Panc1 (cell line): ENCODE data around the gene CCDC61. TPM values are rescaled to one million over a fixed set of nuclear protein-coding genes. Genes with fewer than 3 reads are reported as not detected.

ENCODE experiments used
- ATAC-seq: fragments of 200-7000 bp; cut with Tn5 transposase; 2 replicates; pipeline ENCODE4 v1.9.1; 2020; ENCODE audit warnings: mild to moderate bottlenecking, moderate library complexity
- BruUV-seq: library from RNA; stranded (reverse); fragments of 400-500 nt; replicated peaks from 2 replicates; lab custom pipeline; 2021; lab: Mats Ljungman, UMichigan
- CTCF ChIA-PET: fragments of 300-600 bp; sonication (Branson Sonifier 250); formaldehyde crosslinking; loops from one replicate; lab custom pipeline; 2022; ENCODE audit warnings: antibody characterized with exemption; lab: Charles Lee
- POLR2A ChIA-PET: fragments of 300-600 bp; sonication (Branson Sonifier 250); formaldehyde crosslinking; loops from one replicate; lab custom pipeline; 2022; ENCODE audit warnings: antibody characterized with exemption; lab: Charles Lee
- DNase-seq: peaks from one replicate; pipeline ENCODE4 v3.0.0-alpha.2; 2010; ENCODE audit warnings: low read depth, low spot score
- H3K27ac ChIP-seq: 2 replicates; pipeline ENCODE4 v1.5.1; 2011; ENCODE audit warnings: mild to moderate bottlenecking, low read length, inconsistent platforms
- H3K27me3 ChIP-seq: fragments of 200-500 bp; sonication (Bioruptor generic); 2 replicates; pipeline ENCODE4 v1.6.0; 2014; ENCODE audit warnings: low read length, inconsistent platforms; ENCODE audit not compliant: control insufficient read depth, insufficient read depth
- H3K36me3 ChIP-seq: fragments of 200-500 bp; sonication (Bioruptor generic); 2 replicates; pipeline ENCODE4 v1.5.1; 2014; ENCODE audit warnings: inconsistent platforms, mild to moderate bottlenecking, low read length, moderate library complexity; ENCODE audit not compliant: control insufficient read depth, insufficient read depth
- H3K4me1 ChIP-seq: 2 replicates; pipeline ENCODE4 v1.5.1; 2011; ENCODE audit warnings: inconsistent platforms, mild to moderate bottlenecking, low read length, moderate library complexity; ENCODE audit not compliant: control insufficient read depth, insufficient read depth
- H3K4me3 ChIP-seq, 2 experiments: 2 replicates each; pipeline ENCODE4 v1.5.1; 2011 to 2012; ENCODE audit warnings: low read depth in 2 of 2, low read length in 2 of 2, mild to moderate bottlenecking in 2 of 2, inconsistent platforms in 1 of 2, moderate library complexity in 1 of 2
- H3K9me3 ChIP-seq: fragments of 200-500 bp; sonication (Bioruptor generic); 2 replicates; pipeline ENCODE4 v1.5.1; 2014; ENCODE audit warnings: low read depth, mild to moderate bottlenecking, inconsistent platforms, low read length, moderate library complexity; ENCODE audit not compliant: control insufficient read depth, insufficient read depth
- CTCF ChIP-seq: fragments of 450-650 bp; IDR thresholded peaks from 2 replicates; pipeline ENCODE4 v1.5.1; 2017; ENCODE audit warnings: mild to moderate bottlenecking
- POLR2AphosphoS5 ChIP-seq: IDR thresholded peaks from 2 replicates; pipeline ENCODE4 v1.6.1; 2012; ENCODE audit warnings: mild to moderate bottlenecking, low read depth, low read length, moderate library complexity
- SIN3A ChIP-seq: IDR thresholded peaks from 2 replicates; pipeline ENCODE4 v1.6.1; 2012; ENCODE audit warnings: low read depth, mild to moderate bottlenecking, low read length, moderate library complexity, borderline replicate concordance; ENCODE audit not compliant: insufficient read depth
- TCF7L2 ChIP-seq: IDR thresholded peaks from 2 replicates; pipeline ENCODE4 v1.6.1; 2011; ENCODE audit warnings: mild to moderate bottlenecking, low read depth, low read length, inconsistent platforms
- in situ Hi-C: cut with HindIII; loops from 2 replicates; pipeline ENCODE4 v1.10.0; 2016; ENCODE audit warnings: low sequenced_read_pairs, low pct_unique_long_range_greater_than_20kb
- intact Hi-C: fragments of 100-400 bp; cut with micrococcal nuclease; formaldehyde crosslinking; loops from one replicate; pipeline ENCODE4 v1.10.0; 2022; ENCODE audit not compliant: unreplicated experiment
- total RNA-seq: library from RNA; stranded (reverse); gene quantifications from one replicate; pipeline ENCODE4 v1.2.1, GENCODE V29; 2021; ENCODE audit not compliant: unreplicated experiment
- TF ChIP-seq, protein P1 (sequence below), 2 experiments: IDR thresholded peaks; 2 replicates each; pipeline ENCODE4 v1.6.1; 2011 to 2012; ENCODE audit warnings: low read depth in 2 of 2, control low read depth in 1 of 2, low read length in 1 of 2, mild to moderate bottlenecking in 1 of 2, moderate library complexity in 1 of 2; ENCODE audit not compliant: insufficient read depth in 1 of 2

CCDC61 gene
- total RNA-seq, 1 experiment from 2014 or later = 17.9 TPM

DNA sequence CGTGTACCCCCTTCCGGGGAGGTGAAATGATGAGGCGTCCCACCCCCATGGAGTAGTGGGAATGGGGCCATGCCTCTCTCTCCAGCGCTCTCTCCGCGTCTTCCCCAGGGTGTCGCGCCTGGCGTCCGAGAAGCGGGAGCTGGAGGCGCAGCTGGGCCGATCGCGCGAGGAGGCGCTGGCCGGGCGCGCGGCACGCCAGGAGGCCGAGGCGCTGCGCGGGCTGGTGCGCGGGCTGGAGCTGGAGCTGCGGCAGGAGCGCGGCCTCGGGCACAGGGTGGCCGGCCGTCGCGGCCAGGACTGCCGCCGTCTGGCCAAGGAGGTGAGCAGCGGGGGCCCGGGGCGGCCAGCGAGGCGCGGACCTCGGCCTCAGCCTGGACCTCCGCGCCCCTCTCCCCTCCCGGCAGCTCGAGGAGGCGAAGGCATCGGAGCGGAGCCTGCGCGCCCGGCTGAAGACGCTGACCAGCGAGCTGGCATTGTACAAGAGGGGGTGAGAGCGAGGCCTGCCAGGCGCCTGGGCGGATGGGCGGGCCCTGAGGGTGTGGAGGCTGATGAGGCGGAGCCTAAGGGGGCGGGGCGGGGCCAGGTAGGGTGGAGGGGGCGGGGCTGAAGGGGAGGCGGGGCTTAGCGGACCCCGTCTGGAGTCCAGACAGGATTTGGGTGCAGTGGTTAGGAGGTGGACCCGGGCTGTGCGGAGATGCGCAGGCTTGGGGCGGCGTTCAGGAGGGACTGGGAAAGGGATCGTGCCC is 19.8 kb downstream of the CCDC61 start:
- H3K27me3 ChIP-seq = no peaks in the 10 kb centered on the region
- TF ChIP-seq SIN3A = no peak
- no peak for TF ChIP-seq TCF7L2
- TF ChIP-seq POLR2AphosphoS5 = no peak
- TF ChIP-seq, protein P1, sequence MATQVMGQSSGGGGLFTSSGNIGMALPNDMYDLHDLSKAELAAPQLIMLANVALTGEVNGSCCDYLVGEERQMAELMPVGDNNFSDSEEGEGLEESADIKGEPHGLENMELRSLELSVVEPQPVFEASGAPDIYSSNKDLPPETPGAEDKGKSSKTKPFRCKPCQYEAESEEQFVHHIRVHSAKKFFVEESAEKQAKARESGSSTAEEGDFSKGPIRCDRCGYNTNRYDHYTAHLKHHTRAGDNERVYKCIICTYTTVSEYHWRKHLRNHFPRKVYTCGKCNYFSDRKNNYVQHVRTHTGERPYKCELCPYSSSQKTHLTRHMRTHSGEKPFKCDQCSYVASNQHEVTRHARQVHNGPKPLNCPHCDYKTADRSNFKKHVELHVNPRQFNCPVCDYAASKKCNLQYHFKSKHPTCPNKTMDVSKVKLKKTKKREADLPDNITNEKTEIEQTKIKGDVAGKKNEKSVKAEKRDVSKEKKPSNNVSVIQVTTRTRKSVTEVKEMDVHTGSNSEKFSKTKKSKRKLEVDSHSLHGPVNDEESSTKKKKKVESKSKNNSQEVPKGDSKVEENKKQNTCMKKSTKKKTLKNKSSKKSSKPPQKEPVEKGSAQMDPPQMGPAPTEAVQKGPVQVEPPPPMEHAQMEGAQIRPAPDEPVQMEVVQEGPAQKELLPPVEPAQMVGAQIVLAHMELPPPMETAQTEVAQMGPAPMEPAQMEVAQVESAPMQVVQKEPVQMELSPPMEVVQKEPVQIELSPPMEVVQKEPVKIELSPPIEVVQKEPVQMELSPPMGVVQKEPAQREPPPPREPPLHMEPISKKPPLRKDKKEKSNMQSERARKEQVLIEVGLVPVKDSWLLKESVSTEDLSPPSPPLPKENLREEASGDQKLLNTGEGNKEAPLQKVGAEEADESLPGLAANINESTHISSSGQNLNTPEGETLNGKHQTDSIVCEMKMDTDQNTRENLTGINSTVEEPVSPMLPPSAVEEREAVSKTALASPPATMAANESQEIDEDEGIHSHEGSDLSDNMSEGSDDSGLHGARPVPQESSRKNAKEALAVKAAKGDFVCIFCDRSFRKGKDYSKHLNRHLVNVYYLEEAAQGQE (IDR thresholded peaks at IDR 0.05; ENCODE audit: insufficient read depth in 1 of 2, low read depth in 2 of 2, low read length in 1 of 2) = no peak
- TF ChIP-seq CTCF = peak; percentile 25
- ChIA-PET POLR2A (interaction anchor here (0.5 kb wide), 1 partner anchor 114 kb away, joined by 10 read pairs; no protein-coding TSS in a partner anchor), CTCF (interaction anchor here (0.6 kb wide), 1 partner anchor 68 kb away, joined by 6 read pairs; no protein-coding TSS in a partner anchor)
- ATAC-seq = peak; percentile 87
- intact Hi-C loops (no loop called here), in situ Hi-C loops (no loop called here)
- BruUV-seq = no TSS peak
- H3K4me3 ChIP-seq = peak overlapping the region; percentile 32 to 47
- no peaks in the 10 kb centered on the region for H3K36me3 ChIP-seq
- H3K27ac ChIP-seq = peak overlapping the region; percentile 54; the same call in 1 of the 2 replicates
- H3K9me3 ChIP-seq = no peaks in the 10 kb centered on the region
- peaks cover 3% of the 10 kb centered on the region; the same call in 1 of the 2 replicates for H3K4me1 ChIP-seq
- DNase-seq = no peak

DNA sequence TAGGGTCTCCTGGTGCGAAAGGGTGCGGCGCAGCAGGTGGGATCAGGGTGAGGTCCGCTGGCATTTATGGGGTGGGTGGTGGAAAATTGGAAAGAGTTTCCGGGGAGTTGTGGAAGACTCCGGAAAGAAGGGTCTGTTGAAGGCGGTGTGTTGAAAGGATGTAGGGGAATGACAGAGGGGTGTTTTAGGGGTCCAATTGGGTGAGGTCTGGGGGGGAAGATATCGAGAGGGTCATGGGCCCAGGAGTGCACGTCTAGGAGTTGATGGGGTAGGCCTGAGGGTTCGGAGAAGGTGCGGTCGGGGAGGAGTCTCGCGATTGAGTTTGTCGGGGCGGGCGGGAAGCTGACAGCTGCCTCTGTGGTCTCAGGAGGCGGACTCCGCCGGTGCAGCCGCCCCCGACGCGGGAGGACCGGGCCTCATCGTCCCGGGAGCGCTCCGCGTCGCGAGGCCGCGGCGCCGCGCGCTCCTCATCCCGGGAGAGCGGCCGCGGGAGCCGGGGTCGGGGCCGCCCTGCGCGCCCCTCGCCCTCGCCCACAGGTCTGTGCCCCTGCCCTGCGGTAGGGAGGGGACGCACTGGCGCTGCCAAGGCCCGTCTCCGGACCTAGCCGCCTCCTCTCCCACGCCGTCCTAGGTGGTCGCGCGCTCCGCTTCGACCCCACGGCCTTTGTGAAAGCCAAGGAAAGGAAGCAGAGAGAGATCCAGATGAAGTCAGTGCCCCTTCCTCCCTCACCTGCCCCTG is 20.6 kb downstream of the CCDC61 start:
- ATAC-seq = peak; percentile 60
- POLR2A ChIA-PET = no interaction called here

More for the DNA sequence above, 20.6 kb downstream of the CCDC61 start:
- H3K36me3 ChIP-seq = no peaks in the 10 kb centered on the region
- H3K4me1 ChIP-seq = peaks cover 3% of the 10 kb centered on the region; the same call in 1 of the 2 replicates
- no peaks in the 10 kb centered on the region for H3K27me3 ChIP-seq
- CTCF ChIA-PET = no interaction called here
- H3K9me3 ChIP-seq = no peaks in the 10 kb centered on the region
- intact Hi-C loops = no loop called here
- H3K27ac ChIP-seq = no peak overlapping the region
- TF ChIP-seq, protein P1 (IDR thresholded peaks at IDR 0.05; ENCODE audit: insufficient read depth in 1 of 2, low read depth in 2 of 2, low read length in 1 of 2) = no peak
- TF ChIP-seq CTCF (no peak), POLR2AphosphoS5 (no peak), TCF7L2 (no peak), SIN3A (no peak)
- in situ Hi-C loops = no loop called here
- DNase-seq = no peak
- BruUV-seq = no TSS peak
- H3K4me3 ChIP-seq = peak overlapping the region; percentile 48 to 60
